ENCODE data around the gene OTOP3.
"Not testable (repeated sequence)": the region's sequence is repeated elsewhere in the genome, so short reads cannot be mapped to it uniquely, and the experiment has no call there.

OTOP3 gene

DNA sequence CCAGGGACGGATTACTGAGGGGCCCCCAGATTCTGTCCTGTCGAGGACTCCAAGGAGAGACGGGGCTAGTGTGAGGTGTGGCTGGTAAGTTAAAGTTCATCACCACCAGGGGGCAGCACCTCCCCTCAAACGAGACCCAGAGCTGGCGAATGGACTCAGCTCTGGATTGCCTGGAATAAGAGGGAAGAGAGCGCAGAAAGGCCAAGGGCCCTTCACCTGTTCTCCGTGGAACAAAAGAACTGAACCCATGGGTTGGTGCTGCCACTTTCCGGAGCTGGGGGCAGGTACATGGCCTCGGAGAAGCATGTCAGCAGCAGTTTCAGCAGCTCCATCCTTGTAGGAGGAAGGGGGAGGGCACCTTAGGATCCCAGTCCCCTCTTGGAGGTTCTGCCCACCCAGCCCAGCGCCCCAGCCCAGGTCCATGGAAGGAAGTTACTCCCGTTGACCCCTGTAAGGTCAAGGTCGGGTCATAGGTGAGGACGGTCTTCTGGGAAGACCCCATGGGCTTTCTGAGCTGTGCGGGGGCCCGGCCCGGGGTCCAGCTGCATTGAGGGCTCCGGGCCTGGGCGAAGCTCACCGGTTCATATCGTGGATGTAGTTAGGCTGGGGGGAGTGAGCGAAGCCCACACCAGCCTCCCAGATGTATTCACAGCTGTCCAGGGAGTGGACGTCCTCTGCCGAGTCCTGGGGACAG is 26.1 kb downstream of the OTOP3 start:
- DNase-seq (ENCODE audit: low read depth, low spot score) = peak; percentile 79

DNA sequence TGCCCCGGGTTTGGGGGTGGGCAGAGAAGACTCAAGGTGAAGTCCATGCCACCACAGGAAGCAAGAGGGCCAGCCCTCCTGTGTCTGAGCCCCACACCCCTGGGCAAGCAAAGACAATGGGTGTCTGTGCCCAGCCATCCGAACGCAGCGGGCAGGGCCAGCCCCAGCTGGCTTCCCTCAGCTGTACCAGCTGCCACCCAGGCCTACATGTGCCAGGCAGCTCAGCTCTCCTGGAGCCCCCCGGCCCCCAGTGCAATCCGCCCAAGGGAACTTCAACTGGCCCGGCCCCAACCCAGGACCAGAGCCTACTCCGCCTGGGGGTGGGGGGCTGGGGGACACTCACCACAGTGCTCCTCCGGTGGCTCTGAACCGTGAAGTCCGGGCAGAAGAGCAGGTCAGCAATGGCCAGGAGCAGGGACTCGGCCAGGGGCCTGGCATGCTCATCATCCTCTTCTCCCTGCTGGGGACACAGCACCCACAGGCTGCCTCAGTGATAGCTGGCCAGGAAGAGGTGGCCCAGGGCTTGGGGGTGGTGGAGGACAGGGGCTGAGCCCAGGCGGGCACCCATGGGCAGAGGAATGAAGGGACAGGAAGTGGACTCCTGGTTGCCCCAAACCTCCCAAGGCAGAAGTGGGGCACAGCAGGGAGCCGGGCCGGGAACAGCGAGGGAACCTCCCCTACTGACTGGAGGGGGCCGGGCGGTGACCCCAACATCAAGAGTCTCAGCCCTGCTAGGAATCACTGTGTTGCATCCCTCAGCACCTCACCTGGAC is 27.1 kb downstream of the OTOP3 start:
- DNase-seq (ENCODE audit: low read depth, low spot score) = no peak

DNA sequence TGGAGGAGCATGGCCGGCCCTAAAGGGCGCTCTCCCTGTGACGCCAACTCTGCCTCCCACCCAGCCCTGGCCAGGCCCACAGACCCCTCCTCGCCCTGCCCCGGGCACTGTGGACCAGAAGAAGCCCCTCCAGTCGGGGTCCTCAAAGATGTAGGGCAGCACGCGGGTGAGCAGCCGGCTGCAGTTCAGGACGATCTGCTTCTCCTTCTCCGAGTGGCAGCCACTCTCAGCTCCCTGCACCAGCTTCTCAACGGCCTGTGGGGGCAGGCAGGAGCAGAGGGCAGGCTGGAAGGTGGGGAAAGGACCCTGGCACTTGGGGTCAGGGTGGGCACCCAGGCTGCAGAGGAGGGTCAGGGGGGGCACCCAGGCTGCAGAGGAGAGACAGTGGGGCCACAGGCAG is 28.0 kb downstream of the OTOP3 start:
- DNase-seq (ENCODE audit: low read depth, low spot score) = no peak

DNA sequence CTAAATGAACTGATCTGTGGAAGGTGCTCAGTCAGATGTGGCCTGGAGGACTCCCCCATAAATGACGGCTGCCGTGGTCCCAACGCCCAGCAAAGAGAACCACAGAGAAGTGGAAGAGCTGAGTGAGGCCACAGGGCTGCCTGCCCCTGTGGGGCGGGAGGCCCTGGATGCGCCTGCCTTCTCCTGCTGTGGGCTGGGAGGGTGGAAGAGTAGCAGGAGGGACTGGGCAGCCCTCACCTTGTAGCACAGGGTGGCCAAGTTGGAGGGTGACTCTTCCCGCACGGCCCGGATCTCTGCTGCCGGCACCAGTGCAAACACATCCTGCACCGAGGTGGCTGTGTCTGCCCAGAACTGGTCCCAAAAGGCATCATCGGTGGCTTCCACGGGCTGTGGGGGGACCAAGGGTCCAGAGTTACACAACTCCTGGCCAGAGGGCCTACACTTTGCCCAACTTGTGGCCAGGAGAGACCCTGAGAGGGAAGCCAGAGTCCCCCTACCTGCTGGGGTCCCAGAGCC is 28.6 kb downstream of the OTOP3 start:
- DNase-seq (ENCODE audit: low read depth, low spot score) = no peak

DNA sequence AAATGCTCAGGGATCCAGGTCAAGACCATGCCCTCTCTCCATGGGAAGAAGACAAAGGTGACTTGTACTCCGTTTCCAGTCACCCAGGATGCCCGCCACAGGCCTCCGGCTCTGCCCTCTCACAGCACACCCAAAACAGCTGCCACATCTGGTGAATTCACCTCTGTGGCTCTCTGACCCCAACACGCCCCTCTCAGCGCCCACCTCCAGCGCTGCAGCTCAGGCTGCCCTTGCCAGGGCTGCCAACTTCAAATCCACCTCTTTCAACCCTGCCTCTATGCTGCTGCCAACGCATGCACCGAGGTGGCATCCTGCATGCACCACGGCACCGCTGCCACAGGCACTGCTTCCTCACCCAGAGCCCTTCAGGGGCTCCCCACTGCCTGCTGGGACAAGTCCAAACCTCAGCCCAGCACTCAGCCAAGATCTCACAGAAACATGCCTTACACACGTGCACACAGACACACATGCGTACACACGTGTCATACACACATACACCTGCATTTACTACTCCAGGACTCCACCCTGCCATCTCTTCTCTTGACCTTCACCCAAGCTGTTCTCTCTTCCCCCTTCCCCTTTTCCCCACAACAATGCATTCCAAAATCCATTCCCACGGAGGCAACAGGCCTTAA is 29.4 kb downstream of the OTOP3 start:
- no peak for DNase-seq (ENCODE audit: low read depth, low spot score)

DNA sequence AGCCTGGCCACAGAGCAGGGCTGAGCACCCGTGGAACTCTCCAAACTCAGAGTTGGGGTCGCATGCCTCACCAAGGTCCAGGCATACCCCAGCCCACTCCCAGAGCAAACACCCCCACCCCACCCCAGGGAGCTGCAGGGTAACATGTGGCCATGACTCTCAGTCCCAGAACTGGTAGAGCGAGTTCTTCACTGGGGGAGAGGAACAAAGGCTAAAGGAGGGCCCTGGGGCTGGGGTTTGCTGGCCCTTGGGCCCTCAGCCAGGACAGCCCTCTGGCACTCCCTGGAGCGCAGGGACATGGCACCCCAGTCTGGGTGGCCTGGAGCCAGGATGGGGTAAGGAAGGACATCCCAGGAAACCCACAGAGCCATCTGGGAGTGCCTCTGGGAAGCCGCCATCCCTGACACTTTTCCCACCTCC is 32.7 kb downstream of the OTOP3 start:
- no peak for DNase-seq (ENCODE audit: low read depth, low spot score)

DNA sequence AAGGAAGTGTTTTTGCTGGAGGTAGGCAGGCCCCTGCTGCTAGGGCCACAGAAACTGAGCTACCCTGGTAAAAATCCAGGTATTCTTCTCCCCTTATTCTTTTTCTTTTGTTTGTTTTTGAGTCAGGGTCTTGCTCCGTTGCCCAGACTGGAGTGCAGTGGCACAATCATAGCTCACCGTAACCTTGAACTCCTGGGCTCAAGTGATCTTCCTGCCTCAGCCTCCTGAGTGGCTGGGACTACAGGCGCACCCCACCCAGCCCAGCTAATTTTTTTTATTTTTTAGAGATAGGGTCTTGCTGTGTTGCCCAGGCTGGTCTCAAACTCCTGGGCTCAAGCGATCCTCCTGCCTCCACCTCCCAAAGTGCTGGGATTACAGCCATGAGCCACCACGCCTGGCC is 33.8 kb downstream of the OTOP3 start:
- not testable (repeated sequence) for DNase-seq (ENCODE audit: low read depth, low spot score)

DNA sequence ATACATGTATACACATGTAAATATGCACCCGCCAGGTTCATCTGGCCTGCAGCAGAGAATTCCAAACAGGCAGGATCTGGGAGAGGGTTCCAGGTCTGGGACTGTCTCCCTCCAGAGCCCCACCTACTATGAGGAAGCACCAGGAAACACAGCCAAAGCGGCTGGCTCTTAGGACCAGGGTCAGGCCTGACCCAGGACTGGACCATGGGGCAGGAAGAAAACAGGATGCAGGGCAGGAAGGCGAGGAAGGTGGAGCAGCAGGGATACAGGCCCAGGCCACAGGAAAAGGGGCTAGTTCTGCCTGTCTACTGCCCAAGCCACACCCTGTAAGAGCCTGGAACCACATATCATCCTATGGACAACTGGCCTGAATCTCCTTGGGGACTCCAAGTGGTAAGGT is 34.7 kb downstream of the OTOP3 start:
- no peak for DNase-seq (ENCODE audit: low read depth, low spot score)

DNA sequence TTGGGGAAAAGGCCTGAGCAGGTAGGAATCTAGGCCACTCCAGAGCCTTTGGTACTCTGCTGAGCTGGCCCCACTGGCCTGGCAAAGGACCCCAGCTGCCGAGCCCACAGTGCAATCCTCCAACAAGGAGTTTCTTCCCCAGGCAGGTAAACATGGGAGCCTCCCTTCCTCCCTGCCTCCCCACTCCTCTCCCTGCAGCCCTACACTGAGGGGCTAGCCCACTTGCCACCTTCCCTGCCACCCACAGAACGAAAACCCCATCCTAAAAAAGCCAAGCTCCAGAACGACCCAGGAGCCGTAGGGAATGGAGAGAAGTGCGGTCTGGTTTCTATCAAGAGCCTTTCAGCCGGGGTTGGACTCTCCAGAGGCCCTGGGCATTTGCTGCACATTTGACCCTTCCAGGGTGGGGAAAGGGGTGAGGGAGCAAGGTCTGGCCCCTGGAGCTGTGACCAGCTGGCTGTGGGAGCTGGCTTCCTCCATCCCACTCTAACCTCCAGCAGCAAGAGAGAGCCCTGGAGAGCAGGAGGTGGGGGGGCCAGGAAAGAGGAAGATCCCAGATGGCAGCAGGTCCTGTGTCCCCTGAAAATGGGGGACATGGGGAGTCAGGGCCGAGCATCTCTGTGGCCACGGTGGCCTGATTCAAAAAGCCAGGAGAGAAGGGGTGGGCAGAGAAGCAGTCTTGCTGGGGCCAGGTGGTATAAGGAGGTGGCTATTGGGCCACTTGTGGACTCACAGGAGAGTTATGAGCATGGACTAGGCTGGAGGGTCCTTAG is 35.6 kb downstream of the OTOP3 start:
- DNase-seq (ENCODE audit: low read depth, low spot score) = no peak

DNA sequence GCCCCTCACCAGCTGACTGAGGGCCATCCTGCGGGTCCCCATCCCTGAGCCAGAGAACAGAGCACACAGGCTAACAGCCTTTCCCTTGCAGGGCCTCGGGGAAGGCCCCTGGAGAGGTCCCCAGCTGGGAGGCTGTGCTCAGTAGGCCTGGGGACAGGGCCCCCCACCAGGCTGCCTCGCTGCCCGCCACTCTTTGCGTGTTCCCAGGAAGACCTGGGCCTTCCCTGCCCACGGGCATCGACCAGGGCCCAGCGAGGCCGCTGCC is 36.1 kb downstream of the OTOP3 start:
- DNase-seq (ENCODE audit: low read depth, low spot score) = no peak

DNA sequence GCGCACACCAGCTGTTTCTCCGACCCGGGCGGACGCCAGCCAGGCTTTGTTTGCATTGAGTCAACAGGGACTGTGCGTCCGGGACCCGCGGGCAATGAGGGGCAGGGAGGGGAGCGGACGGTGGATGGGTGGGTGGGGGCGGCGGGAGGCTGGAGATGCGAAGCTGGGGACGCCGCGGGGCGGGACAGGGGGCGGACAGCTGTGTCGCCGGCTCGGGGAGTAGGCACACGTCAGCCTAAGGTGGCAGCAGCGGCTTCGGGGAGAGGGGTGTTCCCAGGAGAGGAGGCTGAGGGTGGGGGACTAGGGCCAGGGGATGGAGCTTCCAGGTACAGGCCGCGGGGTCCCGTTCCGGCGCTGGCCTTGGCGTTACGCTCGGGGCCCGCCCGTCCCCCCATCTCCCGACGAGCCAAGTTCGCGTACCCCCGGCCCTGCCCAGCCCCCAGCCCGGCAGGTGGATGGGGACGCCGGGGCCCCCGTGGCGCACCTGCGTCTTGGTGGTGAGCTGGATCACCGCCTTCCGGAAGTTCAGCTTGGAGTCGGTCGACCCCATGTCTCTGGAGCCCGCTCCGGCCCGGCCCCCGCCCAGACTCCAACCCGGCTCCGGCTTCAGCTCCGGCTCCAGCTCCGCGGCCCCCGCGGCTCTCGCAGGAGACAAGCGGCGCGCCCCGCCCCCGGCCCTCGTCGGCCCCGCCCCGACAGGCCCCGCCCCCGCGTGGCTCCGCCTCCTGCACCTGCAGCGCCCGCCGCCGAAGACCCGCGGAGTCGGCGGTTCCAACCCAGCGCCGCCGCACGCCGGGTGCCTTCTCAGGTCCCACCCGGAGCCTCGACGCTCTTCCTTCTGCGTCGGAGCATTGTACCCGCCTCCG is 36.6 kb downstream of the OTOP3 start, which contains the start of gene HID1:
TSS of gene HID1 (minus strand) at position 653 of the 866 bp plus-strand sequence. CDS start at position 550, 103 bp downstream.
- DNase-seq (ENCODE audit: low read depth, low spot score) = peak; percentile 68

DNA sequence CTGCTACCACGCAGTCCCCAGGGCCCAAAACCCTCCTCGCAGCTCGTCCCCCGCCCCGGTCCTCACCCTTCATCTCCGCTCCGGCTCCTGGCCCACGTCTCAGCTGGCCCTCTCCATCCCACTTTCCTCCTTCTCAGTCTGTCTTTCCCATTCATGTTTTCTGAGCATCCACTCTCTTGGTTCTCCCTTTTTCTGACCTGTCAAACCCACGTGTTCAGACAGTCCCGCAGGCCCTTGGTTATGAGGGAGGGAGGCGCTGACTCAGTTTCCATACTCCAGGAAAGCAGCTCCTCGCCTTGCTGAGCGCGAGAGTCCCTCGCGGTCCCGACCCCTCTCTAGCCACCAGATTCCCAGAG is 37.3 kb downstream of the OTOP3 start:
- no peak for DNase-seq (ENCODE audit: low read depth, low spot score)

DNA sequence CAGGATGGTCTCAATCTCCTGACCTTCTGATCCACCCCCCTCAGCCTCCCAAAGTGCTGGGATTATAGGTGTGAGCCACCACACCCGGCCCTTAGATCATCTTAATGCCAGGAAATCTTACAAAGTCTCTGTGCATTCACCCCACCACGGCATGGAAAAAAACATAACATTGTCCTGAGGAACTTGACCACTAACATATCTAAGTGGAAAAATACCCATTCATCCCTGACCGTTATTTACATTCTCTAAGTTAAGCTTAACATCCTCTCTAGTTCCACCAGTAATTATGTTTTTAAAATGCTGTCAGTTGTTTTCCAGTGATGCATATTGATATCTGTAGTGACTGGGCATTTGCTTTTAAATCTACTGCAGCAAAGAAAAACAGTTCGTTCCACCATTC is 40.2 kb downstream of the OTOP3 start:
- no peak for DNase-seq (ENCODE audit: low read depth, low spot score)

DNA sequence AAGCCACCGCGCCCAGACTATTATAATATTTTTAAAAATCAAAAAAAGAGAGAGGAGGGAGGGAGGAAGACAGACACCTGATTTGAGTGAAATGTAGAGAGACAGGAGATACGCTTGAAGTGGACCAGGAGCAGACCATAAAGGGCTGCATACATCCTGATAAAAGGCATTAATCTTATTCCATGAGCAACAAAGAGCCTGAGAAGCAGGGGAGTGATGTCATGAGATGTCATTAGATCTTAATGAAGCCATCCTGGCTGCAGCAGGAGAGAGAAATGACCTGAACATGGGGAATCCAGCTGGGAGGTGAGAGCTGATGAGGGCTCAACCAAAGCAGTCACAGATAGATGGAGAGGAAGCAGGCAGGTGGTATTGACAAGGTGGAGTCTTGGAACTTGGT is 42.1 kb downstream of the OTOP3 start:
- no peak for DNase-seq (ENCODE audit: low read depth, low spot score)

DNA sequence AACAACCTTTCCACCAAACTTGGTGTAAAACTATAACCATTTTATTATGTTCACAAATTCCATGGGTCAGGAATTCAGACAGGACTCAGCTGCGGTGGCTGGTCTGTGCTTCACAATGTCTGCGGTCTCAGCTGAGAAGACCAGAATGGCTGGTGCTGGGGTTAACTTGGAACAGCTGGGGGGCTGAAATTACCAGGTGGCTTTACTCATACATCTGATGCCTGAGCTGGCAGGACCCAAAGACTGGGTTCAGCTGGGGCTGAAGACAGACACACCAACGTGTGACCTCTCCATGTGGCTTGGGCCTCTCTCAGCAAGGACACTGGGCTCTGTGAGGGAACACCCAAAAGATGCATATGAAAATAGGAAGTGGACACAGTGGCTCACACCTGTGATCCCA is 42.5 kb downstream of the OTOP3 start:
- DNase-seq (ENCODE audit: low read depth, low spot score) = no peak

DNA sequence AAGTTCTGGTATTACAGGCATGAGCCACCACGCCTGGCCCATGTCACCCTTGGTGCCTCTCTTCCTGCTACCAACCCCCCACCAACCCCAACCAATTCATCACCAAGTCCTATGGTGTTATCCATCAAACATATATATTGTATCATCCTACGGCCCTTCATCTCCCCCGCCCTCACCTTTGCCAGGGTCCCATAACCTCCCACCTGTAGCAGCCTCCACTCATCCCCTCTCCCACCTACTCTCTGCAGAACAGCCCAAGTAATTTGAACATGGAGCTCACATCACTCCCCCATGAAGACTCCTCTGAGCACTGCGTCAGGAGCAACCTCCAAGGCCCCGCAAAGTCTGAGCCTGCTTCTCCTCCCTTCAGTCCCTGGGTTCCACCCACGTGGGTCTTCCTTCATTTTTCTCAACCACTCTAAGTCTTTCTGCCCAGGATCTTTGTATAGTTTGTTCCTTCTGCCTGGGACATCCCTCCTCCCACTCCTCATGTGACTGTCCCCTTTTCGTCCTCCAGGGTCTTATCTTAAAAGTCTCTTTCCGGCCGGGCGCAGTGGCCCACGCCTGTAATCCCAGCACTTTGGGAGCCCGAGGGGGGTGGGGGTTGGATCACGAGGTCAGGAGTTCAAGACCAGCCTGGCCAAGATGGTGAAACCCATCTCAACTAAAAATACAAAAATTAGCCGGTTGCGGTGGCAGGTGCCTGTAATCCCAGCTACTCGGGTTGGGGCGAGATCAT is 43.9 kb downstream of the OTOP3 start:
- no peak for DNase-seq (ENCODE audit: low read depth, low spot score)

DNA sequence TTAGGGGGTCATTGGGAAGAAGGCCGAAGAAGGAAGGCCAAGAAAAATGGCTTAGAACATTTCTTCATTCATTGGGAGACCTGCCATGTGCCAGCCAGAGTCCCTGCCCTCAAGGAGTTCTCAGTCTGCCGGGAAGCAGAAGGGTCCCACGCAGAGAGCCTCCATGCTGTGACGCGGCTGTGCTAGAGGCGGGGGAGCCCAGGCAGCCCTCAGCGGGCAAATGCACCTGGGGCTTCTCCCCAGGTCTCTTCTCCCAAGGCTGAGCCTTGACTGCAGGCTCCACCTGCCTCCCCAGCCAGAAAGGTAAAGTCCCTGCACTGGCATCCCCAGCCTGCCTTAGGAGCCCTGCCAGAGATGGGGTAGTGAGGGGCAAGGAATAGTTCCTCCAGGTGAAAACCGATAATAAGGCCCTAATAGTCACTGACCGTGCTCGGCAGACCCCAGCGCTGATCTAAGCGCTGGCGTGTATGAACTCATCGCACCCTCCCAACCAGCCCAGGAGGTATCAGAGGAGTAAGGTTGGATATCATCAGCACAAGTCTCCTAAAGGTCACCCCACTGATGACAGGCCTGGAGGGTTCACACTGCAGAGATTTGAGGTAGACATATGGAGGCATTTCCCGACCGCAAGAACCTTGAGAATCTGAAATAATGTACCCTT is 45.8 kb downstream of the OTOP3 start:
- DNase-seq (ENCODE audit: low read depth, low spot score) = no peak

DNA sequence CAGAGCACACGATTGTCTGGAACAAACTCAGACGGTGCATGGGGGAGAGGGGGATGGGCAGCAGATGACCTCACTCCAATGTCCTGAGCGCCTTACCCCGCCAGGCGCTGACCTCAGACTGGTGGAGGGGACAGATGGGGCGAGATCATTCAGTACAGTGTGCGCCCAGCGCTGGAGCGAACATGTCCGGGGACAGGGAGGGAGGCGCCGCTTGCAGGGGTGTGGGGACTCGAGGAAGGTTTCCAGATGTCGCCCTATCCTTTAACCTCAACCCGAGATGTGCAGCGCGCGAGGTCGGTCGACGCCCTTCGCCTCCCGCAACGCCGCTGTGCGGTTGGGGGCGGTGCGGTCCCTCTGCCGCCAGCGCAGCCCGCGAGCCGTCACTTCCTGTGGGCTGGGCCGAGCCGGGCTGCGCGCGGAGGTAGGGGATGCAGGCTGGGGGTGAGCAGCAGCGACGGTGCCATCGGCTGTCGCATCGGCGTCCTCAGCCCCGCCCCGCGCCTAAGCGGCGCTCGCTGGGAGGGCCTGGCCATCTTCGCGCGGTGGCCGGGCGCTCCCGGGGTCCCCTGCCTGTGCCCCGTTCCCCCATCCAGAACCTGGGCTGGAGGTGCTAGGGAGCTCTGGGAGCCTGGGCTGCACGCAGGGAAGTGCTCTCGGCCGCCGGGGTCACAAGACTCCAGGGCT is 46.4 kb downstream of the OTOP3 start:
- DNase-seq (ENCODE audit: low read depth, low spot score) = peak; percentile 44

DNA sequence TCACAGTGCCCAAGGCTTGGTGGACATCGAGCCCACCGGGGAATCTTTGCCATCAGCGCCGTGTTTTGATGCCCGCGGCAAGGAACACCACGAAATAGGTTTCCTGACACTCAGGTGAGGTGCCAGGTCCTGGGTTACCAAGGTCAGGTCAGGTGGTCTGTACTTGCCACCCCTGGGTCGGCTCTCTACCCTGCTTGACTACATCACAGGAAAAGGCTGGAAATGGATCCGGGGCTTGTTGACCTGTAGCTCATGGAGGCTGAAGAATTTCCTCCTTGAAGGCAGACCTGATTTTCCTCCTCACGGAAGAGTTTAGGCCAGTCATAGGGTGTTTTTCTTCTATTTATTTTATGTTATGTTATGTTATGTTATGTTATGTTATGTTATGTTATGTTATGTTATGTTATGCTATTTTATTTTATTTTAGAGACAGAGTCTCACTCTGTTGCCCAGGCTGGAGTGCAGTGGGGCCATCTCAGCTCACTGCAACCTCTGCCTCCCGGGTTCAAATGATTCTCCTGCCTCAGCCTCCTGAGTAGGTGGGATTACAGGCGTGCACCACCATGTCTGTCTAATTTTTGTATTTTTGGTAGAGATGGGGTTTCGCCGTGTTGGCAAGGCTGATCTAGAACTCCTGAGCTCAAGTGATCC is 47.1 kb downstream of the OTOP3 start:
- DNase-seq (ENCODE audit: low read depth, low spot score) = not testable (repeated sequence)

Data from activated naive CD8-positive, alpha-beta T cell treated with anti-CD3 and anti-CD28 coated beads, Interleukin-2, amount 50 U/mL, for 16 hours (primary cell).